Measurements from ENCODE around the gene LRRC1. TPM values are rescaled to one million over a fixed set of nuclear protein-coding genes. Genes with fewer than 3 reads are reported as not detected.

LRRC1 gene
- total and polyA plus RNA-seq, 2 donors (not counting 1 experiment from before 2014, with no cell fraction given), result 3.4 to 8.9 TPM

DNA sequence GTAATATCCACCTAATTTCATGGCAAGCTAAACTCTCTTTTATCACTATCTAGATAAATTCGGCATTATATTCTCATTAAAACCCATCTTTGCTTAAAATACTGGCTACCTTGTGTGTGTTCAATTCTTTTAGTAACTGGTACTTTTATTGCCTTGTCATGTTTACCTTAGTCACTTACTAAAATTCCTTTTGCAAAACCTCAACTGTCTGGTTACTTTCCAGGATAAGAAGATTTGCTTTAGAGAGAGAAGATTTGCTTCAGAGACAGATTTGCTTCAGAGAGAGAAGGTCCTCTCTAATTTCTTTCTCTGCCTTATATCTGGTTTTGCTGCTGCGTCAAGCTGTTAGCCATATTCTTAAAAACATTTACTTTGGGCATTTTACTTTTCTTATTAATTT lies 164.9 kb downstream of the LRRC1 start:
- ATAC-seq (ENCODE audit: low read depth) (no peak), DNase-seq (no peak)
- no peak overlapping the region for H3K9ac ChIP-seq (ENCODE audit: low read length)
- H3K4me1 Mint-ChIP-seq, result no peaks in the 10 kb centered on the region
- peaks cover 0 to 2% (median 0%) of the 10 kb centered on the region in 3 donors for H3K9me3 ChIP-seq (ENCODE audit: control extremely low read depth in 1 of 3, control insufficient read depth in 2 of 3, insufficient read depth in 1 of 3, low read length in 2 of 3)
- POLR2A ChIA-PET, result no interaction called here
- H3K4me1 ChIP-seq (ENCODE audit: control insufficient read depth in 2 of 2, insufficient read depth in 2 of 2, low read length in 2 of 2), result no peaks in the 10 kb centered on the region
- H3K27ac Mint-ChIP-seq, result no peak overlapping the region
- H3K79me2 ChIP-seq (ENCODE audit: control insufficient read depth, insufficient read depth, low read length), result no peaks in the 10 kb centered on the region
- no peak overlapping the region for H2AFZ ChIP-seq (ENCODE audit: insufficient read depth, low read depth, low read length, poor library complexity, severe bottlenecking)
- H3K27me3 ChIP-seq (replicated peaks in 1 of 4; ENCODE audit: control extremely low read depth in 1 of 4, control insufficient read depth in 3 of 4, insufficient read depth in 4 of 4, low read length in 3 of 4), result no peaks in the 10 kb centered on the region
- H3K4me3 Mint-ChIP-seq, result no peak overlapping the region
- H3K36me3 ChIP-seq (replicated peaks in 1 of 2; ENCODE audit: control extremely low read depth in 1 of 2, control insufficient read depth in 1 of 2, extremely low read depth in 1 of 2, insufficient read depth in 2 of 2, low read length in 1 of 2), result no peaks in the 10 kb centered on the region
- intact Hi-C loops (cut with micrococcal nuclease), result no loop called here
- H3K4me2 ChIP-seq (replicated peaks; ENCODE audit: low read depth, low read length, poor library complexity, severe bottlenecking), result no peak overlapping the region
- no peaks in the 10 kb centered on the region for H3K9me3 Mint-ChIP-seq (ENCODE audit: insufficient read depth)
- H3K27ac ChIP-seq (ENCODE audit: low read length in 2 of 2), result no peak overlapping the region
- no CpG with 5 or more reads among the region's 2 CpGs for WGBS (ENCODE audit: insufficient coverage)
- no peaks in the 10 kb centered on the region for H4K20me1 ChIP-seq (ENCODE audit: control insufficient read depth, insufficient read depth, low read length, poor library complexity, severe bottlenecking)
- CTCF ChIA-PET, result no interaction called here
- H3K27me3 Mint-ChIP-seq, result peaks cover 15% of the 10 kb centered on the region
- no peak overlapping the region for H3K4me3 ChIP-seq (ENCODE audit: control extremely low read depth in 1 of 5, extremely low read depth in 1 of 5, insufficient read depth in 1 of 5, low read depth in 2 of 5, low read length in 4 of 5)
- no peak for TF ChIP-seq EZH2 (IDR thresholded peaks at IDR 0.05; ENCODE audit: borderline replicate concordance, insufficient read depth, low read depth, low read length, poor library complexity, severe bottlenecking)
- TF ChIP-seq, protein P1, sequence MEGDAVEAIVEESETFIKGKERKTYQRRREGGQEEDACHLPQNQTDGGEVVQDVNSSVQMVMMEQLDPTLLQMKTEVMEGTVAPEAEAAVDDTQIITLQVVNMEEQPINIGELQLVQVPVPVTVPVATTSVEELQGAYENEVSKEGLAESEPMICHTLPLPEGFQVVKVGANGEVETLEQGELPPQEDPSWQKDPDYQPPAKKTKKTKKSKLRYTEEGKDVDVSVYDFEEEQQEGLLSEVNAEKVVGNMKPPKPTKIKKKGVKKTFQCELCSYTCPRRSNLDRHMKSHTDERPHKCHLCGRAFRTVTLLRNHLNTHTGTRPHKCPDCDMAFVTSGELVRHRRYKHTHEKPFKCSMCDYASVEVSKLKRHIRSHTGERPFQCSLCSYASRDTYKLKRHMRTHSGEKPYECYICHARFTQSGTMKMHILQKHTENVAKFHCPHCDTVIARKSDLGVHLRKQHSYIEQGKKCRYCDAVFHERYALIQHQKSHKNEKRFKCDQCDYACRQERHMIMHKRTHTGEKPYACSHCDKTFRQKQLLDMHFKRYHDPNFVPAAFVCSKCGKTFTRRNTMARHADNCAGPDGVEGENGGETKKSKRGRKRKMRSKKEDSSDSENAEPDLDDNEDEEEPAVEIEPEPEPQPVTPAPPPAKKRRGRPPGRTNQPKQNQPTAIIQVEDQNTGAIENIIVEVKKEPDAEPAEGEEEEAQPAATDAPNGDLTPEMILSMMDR (IDR thresholded peaks at IDR 0.05), result no peak

DNA sequence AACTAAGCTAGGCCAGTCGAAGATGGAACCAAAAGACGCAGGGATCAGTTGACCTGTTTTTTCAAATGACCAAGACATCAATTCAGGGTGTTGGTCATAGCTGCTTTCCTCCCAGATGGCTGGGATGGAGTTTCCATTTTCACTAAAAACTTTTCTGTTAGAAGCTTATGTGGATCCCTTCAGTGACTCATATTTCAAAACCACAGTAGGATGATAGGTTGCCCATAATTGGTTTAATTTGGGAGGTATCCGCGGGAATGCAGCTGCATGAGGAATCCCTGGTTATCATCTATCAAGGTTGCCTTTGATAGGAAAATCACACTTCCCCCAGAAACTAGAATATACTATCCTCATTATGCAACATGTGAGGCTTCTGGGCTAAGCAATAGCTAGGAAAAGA lies 165.5 kb downstream of the LRRC1 start:
- Histone ChIP-seq H2AFZ (ENCODE audit: insufficient read depth, low read depth, low read length, poor library complexity, severe bottlenecking) (no peak overlapping the region), H3K9me3 (ENCODE audit: control extremely low read depth in 1 of 3, control insufficient read depth in 2 of 3, insufficient read depth in 1 of 3, low read length in 2 of 3) (peaks cover 0 to 4% (median 0%) of the 10 kb centered on the region in 3 donors), H3K4me1 (ENCODE audit: control insufficient read depth in 2 of 2, insufficient read depth in 2 of 2, low read length in 2 of 2) (no peaks in the 10 kb centered on the region), H3K9ac (ENCODE audit: low read length) (no peak overlapping the region), H3K79me2 (ENCODE audit: control insufficient read depth, insufficient read depth, low read length) (no peaks in the 10 kb centered on the region), H3K27me3 (replicated peaks in 1 of 4; ENCODE audit: control extremely low read depth in 1 of 4, control insufficient read depth in 3 of 4, insufficient read depth in 4 of 4, low read length in 3 of 4) (no peaks in the 10 kb centered on the region), H3K36me3 (replicated peaks in 1 of 2; ENCODE audit: control extremely low read depth in 1 of 2, control insufficient read depth in 1 of 2, extremely low read depth in 1 of 2, insufficient read depth in 2 of 2, low read length in 1 of 2) (no peaks in the 10 kb centered on the region), H4K20me1 (ENCODE audit: control insufficient read depth, insufficient read depth, low read length, poor library complexity, severe bottlenecking) (no peaks in the 10 kb centered on the region), H3K27ac (ENCODE audit: low read length in 2 of 2) (no peak overlapping the region), H3K4me2 (replicated peaks; ENCODE audit: low read depth, low read length, poor library complexity, severe bottlenecking) (no peak overlapping the region), H3K4me3 (ENCODE audit: control extremely low read depth in 1 of 5, extremely low read depth in 1 of 5, insufficient read depth in 1 of 5, low read depth in 2 of 5, low read length in 4 of 5) (no peak overlapping the region)
- TF ChIP-seq, protein P1 (IDR thresholded peaks at IDR 0.05), result no peak
- no peak for TF ChIP-seq EZH2 (IDR thresholded peaks at IDR 0.05; ENCODE audit: borderline replicate concordance, insufficient read depth, low read depth, low read length, poor library complexity, severe bottlenecking)
- ATAC-seq (ENCODE audit: low read depth) (no peak), DNase-seq (no peak)
- H3K27me3 Mint-ChIP-seq, result peaks cover 15% of the 10 kb centered on the region
- no peak overlapping the region for H3K27ac Mint-ChIP-seq
- H3K4me3 Mint-ChIP-seq, result no peak overlapping the region
- ChIA-PET CTCF (no interaction called here), POLR2A (no interaction called here)
- WGBS (ENCODE audit: insufficient coverage), result no CpG with 5 or more reads among the region's 4 CpGs
- H3K9me3 Mint-ChIP-seq (ENCODE audit: insufficient read depth), result no peaks in the 10 kb centered on the region
- intact Hi-C loops (cut with micrococcal nuclease), result no loop called here
- no peaks in the 10 kb centered on the region for H3K4me1 Mint-ChIP-seq
